Neural progenitor cell (in vitro differentiated cells): Measurements from ENCODE around the gene SRGAP2B.
"Not testable (repeated sequence)": the region's sequence is repeated elsewhere in the genome, so short reads cannot be mapped to it uniquely, and the experiment has no call there.

Experiments
- CTCF ChIP-seq: fragments of 200-600 bp; sonication (generic); IDR thresholded peaks from 2 replicates; pipeline ENCODE4 v1.5.1; 2017; ENCODE audit warnings: antibody characterized with exemption, mild to moderate bottlenecking
- EZH2 ChIP-seq: fragments of 200-600 bp; sonication (generic); IDR thresholded peaks from 2 replicates; pipeline ENCODE4 v1.6.1; 2017; ENCODE audit warnings: antibody characterized with exemption, mild to moderate bottlenecking, moderate library complexity
- EZH2phosphoT487 ChIP-seq: fragments of 200-600 bp; sonication (generic); IDR thresholded peaks from 2 replicates; pipeline ENCODE4 v1.6.1; 2017; ENCODE audit warnings: antibody characterized with exemption

GRCh38 chr1:144960929-144961488 is 134.1 kb downstream of the SRGAP2B start:
- TF ChIP-seq CTCF, EZH2, EZH2phosphoT487: not testable (repeated sequence)
